HepG2 (cell line): ENCODE data around the gene RGS6.

ENCODE experiments used
- MXD3 ChIP-seq: IDR thresholded peaks from 2 replicates; pipeline ENCODE4 v1.6.1; 2016; ENCODE audit warnings: mild to moderate bottlenecking, missing biosample characterization, missing genetic modification reagents
- ZNF850 ChIP-seq: sonication (generic); formaldehyde crosslinking; conservative IDR thresholded peaks from 2 replicates; pipeline ENCODE4 v1.9.0; 2021; ENCODE audit warnings: mild to moderate bottlenecking, missing genetic modification reagents

- TF ChIP-seq ZNF850 (CRISPR knock-in tag) = no peak
- no peak for TF ChIP-seq MXD3 (CRISPR knock-in tag)
Observed at GRCh38 chr14:72118841-72119240, 186.6 kb downstream of the RGS6 start.
